HL-60 (cell line): ENCODE results near the gene ADAM33.

Experiments
- CTCF ChIP-seq: IDR thresholded peaks from one replicate; pipeline ENCODE4 v1.5.1; 2011; ENCODE audit warnings: low read length, control low read depth, inconsistent platforms; ENCODE audit not compliant: insufficient read depth
- GABPA ChIP-seq: IDR thresholded peaks from 2 replicates; pipeline ENCODE4 v1.6.1; 2012; ENCODE audit warnings: low read depth
- POLR2AphosphoS5 ChIP-seq: IDR thresholded peaks from 2 replicates; pipeline ENCODE4 v1.6.1; 2012; ENCODE audit warnings: low read depth
- REST ChIP-seq: IDR thresholded peaks from 2 replicates; pipeline ENCODE4 v1.6.1; 2012; ENCODE audit warnings: low read depth; ENCODE audit not compliant: insufficient replicate concordance
- SPI1 ChIP-seq: IDR thresholded peaks from 2 replicates; pipeline ENCODE4 v1.6.1; 2012; ENCODE audit warnings: low read depth, mild to moderate bottlenecking, borderline replicate concordance

- TF ChIP-seq POLR2AphosphoS5 (no peak), CTCF (no peak), REST (no peak), SPI1 (no peak), GABPA (no peak)
These were observed 46.5 kb downstream of the ADAM33 start for GRCh38 chr20:3635346-3635745.
